ENCODE data around the gene ADAMTS13.
"Not testable (repeated sequence)": the region's sequence is repeated elsewhere in the genome, so short reads cannot be mapped to it uniquely, and the experiment has no call there.

Gene ADAMTS13

GRCh38 chr9:133385452-133385851 lies 36.7 kb upstream of the ADAMTS13 start:
- TF ChIP-seq, protein P1, sequence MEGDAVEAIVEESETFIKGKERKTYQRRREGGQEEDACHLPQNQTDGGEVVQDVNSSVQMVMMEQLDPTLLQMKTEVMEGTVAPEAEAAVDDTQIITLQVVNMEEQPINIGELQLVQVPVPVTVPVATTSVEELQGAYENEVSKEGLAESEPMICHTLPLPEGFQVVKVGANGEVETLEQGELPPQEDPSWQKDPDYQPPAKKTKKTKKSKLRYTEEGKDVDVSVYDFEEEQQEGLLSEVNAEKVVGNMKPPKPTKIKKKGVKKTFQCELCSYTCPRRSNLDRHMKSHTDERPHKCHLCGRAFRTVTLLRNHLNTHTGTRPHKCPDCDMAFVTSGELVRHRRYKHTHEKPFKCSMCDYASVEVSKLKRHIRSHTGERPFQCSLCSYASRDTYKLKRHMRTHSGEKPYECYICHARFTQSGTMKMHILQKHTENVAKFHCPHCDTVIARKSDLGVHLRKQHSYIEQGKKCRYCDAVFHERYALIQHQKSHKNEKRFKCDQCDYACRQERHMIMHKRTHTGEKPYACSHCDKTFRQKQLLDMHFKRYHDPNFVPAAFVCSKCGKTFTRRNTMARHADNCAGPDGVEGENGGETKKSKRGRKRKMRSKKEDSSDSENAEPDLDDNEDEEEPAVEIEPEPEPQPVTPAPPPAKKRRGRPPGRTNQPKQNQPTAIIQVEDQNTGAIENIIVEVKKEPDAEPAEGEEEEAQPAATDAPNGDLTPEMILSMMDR (IDR thresholded peaks at IDR 0.05; ENCODE audit: low read depth, low read length, missing control alignments) = no peak
- no peak overlapping the region for H3K4me3 ChIP-seq (ENCODE audit: low read depth, low read length)
- in situ Hi-C loops (cut with HindIII; ENCODE audit: low sequenced_read_pairs) = no loop called here
- no peak for DNase-seq (ENCODE audit: low read depth)

- in situ Hi-C loops (cut with HindIII; ENCODE audit: low sequenced_read_pairs) = no loop called here
- H3K4me3 ChIP-seq (ENCODE audit: low read depth, low read length) = no peak overlapping the region
- TF ChIP-seq, protein P1 (IDR thresholded peaks at IDR 0.05; ENCODE audit: low read depth, low read length, missing control alignments) = no peak
- no peak for DNase-seq (ENCODE audit: low read depth)
Measured at GRCh38 chr9:133386338-133386737, 35.8 kb upstream of the ADAMTS13 start.

DNA sequence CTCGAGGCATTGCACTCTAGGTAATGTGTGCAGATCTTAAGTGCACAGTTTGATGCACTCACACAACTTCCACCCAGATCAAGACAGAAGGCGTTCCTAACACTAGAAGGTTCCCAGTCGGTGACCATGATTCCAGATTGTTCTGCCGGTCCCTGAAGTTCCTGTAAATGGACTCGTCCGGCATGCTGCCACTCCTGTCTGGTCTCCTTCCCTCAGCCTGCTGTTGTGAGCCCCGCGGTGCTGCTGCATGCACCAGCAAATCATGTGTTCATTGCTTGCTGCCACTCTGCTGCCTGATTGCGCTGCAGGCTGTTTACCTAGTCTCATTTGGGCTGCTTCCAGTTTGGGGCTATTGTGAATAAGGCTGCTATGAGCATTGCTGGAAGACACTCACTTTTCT lies 34.5 kb upstream of the ADAMTS13 start:
- no peak overlapping the region for H3K4me3 ChIP-seq (ENCODE audit: low read depth, low read length)
- TF ChIP-seq, protein P1 (IDR thresholded peaks at IDR 0.05; ENCODE audit: low read depth, low read length, missing control alignments) = no peak
- in situ Hi-C loops (cut with HindIII; ENCODE audit: low sequenced_read_pairs) = no loop called here
- no peak for DNase-seq (ENCODE audit: low read depth)

DNA sequence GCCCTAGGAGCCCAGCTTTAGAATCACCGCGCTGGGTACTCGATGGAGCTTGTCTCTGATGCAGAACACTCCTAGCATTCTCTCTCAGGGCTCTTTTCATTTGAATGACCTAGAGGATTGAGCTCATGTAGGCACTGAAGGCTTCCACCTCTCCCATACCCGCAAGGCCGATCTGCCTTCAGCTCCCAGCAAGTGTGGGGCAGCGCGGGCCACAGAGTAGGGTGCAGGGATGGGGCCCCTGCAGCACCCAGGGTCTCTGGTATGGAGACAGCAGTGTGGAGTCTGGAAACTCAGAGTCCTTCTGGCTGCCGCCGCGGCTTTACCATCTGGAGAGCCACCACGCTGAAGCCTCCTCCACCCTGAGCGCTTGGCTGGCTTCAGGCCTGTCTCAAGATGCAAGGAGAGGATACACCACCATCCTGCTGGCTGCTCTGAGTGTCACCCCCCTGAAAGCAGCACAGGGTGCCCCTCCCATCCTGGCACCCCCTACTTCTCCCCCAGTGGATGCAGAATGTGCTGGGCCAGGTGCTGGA lies 33.1 kb upstream of the ADAMTS13 start:
- TF ChIP-seq, protein P1 (IDR thresholded peaks at IDR 0.05; ENCODE audit: low read depth, low read length, missing control alignments) = no peak
- in situ Hi-C loops (cut with HindIII; ENCODE audit: low sequenced_read_pairs) = no loop called here
- DNase-seq (ENCODE audit: low read depth) = no peak
- no peak overlapping the region for H3K4me3 ChIP-seq (ENCODE audit: low read depth, low read length)

DNA sequence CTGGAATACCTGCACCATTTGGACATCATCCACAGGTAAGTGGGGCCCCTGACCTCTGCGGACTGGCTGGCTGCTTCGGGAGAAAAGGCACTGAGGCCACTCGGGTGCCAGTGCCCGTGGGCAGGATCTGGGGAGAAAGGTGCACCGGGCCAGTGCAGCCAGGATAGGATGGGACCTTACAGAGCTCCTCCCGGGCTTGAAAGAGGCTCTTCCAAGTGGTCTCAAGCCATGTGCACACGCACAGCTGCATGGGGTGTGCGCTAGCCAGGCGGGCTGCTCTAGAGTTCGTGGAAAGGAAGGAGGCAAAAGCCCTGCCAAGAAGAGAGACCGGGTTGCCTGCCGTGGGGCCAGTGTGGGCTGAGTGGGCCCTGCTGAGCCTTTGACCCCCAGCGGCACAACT lies 32.6 kb upstream of the ADAMTS13 start:
- H3K4me3 ChIP-seq (ENCODE audit: low read depth, low read length) = no peak overlapping the region
- TF ChIP-seq, protein P1 (IDR thresholded peaks at IDR 0.05; ENCODE audit: low read depth, low read length, missing control alignments) = no peak
- no peak for DNase-seq (ENCODE audit: low read depth)
- in situ Hi-C loops (cut with HindIII; ENCODE audit: low sequenced_read_pairs) = no loop called here

DNA sequence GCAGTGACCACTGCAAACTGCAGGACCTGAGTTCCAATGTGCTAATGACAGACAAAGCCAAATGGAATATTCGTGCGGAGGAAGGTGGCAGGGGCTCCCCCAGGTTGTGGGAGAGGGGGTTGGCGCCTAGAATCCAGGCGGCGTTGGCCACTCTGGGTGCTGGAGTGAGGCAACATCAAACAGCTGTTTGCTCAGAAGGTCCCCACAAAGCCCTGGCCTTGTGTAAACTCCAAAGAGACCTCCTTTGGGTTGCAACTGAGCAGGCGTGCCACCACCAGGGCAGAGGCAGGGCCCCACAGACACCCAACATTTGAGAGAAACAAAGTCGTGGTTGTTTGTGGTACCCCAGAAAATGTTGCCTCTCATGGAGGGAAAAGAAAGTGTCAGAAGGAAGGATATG lies 31.5 kb upstream of the ADAMTS13 start:
- in situ Hi-C loops (cut with HindIII; ENCODE audit: low sequenced_read_pairs) = no loop called here
- H3K4me3 ChIP-seq (ENCODE audit: low read depth, low read length) = no peak overlapping the region
- TF ChIP-seq, protein P1 (IDR thresholded peaks at IDR 0.05; ENCODE audit: low read depth, low read length, missing control alignments) = no peak
- DNase-seq (ENCODE audit: low read depth) = no peak

DNA sequence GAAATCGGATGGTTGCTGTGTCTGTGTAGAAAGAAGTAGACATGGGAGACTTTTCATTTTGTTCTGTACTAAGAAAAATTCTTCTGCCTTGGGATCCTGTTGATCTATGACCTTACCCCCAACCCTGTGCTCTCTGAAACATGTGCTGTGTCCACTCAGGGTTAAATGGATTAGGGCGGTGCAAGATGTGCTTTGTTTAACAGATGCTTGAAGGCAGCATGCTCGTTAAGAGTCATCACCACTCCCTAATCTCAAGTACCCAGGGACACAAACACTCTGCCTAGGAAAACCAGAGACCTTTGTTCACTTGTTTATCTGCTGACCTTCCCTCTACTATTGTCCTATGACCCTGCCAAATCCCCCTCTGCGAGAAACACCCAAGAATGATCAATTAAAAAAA lies 30.7 kb upstream of the ADAMTS13 start:
- H3K4me3 ChIP-seq (ENCODE audit: low read depth, low read length); DNase-seq (ENCODE audit: low read depth); in situ Hi-C loops (cut with HindIII; ENCODE audit: low sequenced_read_pairs): not testable (repeated sequence)

DNA sequence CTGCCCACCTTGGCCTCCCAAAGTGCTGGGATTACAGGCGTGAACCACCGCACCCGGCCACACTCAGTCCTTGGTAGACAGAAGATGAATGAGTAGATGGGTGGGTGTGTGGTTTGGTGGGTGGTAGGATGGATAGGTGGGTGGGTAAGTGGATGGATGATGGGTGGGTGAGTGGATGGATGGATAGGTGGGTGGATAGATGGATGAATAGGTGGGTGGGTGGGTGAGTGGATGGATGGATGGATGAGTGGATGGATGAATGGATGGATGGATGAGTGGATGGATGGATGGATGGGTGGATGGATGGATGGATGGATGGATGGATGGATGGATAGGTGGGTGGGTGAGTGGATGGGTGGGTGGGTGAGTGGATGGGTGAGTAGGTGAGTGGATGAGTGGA lies 29.9 kb upstream of the ADAMTS13 start:
- DNase-seq (ENCODE audit: low read depth); H3K4me3 ChIP-seq (ENCODE audit: low read depth, low read length); in situ Hi-C loops (cut with HindIII; ENCODE audit: low sequenced_read_pairs): not testable (repeated sequence)

Measured in astrocyte of the cerebellum (primary cell).